ENCODE measurements around the gene CABP4.
"Not testable (repeated sequence)": the region's sequence is repeated elsewhere in the genome, so short reads cannot be mapped to it uniquely, and the experiment has no call there.

Gene CABP4

GRCh38 chr11:67456068-67456705, 1.0 kb downstream of the CABP4 start:
- no peak for TF ChIP-seq CTCF (IDR thresholded peaks at IDR 0.05; ENCODE audit: extremely low read depth, missing control alignments)
- no peak for DNase-seq (ENCODE audit: low spot score)

GRCh38 chr11:67457453-67457852, 2.3 kb downstream of the CABP4 start:
- DNase-seq (ENCODE audit: low spot score), result no peak
- TF ChIP-seq CTCF (IDR thresholded peaks at IDR 0.05; ENCODE audit: extremely low read depth, missing control alignments), result no peak

DNA sequence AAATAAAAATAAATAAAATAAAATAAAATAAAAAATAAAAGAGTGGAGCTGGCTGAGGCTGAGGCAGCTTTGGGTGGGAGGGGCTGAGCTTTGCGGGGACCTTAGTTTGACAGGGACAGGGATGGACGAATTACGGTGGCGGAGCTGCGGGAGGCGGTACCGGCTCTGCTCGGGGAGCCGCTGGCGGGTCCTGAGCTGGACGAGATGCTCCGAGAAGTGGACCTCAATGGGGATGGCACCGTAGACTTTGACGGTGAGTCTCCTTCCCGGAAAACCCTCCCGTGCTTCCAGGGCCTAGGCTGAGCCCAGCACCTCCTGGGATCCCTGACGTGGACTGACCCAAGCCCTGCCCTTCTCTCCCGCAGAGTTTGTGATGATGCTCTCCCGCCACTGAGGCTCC, 3.1 kb downstream of the CABP4 start:
- no peak for TF ChIP-seq CTCF (IDR thresholded peaks at IDR 0.05; ENCODE audit: extremely low read depth, missing control alignments)
- DNase-seq (ENCODE audit: low spot score), result no peak

- TF ChIP-seq CTCF (IDR thresholded peaks at IDR 0.05; ENCODE audit: extremely low read depth, missing control alignments), result no peak
- no peak for DNase-seq (ENCODE audit: low spot score)
Observed at GRCh38 chr11:67463186-67463585, 8.0 kb downstream of the CABP4 start.

- no peak for TF ChIP-seq CTCF (IDR thresholded peaks at IDR 0.05; ENCODE audit: extremely low read depth, missing control alignments)
- DNase-seq (ENCODE audit: low spot score), result no peak
Observed at GRCh38 chr11:67463680-67464410, 8.7 kb downstream of the CABP4 start.

DNA sequence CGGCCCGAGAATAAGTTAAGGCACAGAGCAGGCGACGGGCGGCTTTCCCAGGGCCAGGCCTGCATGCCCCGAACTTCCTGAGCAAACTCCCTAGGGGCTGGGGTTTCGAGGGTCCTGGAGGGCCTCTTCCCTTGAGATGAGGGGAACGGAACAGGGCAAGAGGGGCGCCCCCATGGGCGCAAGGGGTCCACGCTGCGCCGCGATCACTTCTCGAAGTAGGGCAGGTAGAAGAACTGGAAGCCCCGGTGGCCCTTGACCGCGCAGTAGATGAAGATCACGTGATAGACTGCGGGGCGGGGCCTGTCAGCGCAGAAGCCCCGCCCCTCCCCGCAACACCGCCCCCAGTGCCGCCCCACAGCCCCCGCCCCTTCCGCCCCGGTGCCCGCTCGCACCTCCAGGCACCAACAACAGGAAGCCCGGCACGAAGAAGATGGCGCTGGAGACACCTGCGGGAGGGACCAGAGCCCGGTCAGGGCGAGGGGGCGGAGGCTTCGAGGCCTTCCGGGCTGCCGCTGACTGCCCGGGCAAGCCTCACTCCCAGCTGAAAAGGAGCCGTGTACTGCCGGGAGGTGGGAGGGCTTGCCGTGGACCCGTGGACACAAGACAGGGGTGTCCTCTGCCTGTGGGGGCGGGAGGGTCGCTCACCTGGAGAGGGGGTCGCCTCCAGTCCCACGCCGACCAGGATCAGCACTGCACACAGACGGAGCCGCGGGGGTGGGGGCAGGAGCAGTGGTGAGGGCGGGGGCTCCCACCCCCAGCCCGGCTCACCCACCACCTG, 9.4 kb downstream of the CABP4 start:
- peak; percentile 96 for DNase-seq (ENCODE audit: low spot score)
- TF ChIP-seq CTCF (IDR thresholded peaks at IDR 0.05; ENCODE audit: extremely low read depth, missing control alignments), result no peak

- no peak for TF ChIP-seq CTCF (IDR thresholded peaks at IDR 0.05; ENCODE audit: extremely low read depth, missing control alignments)
- DNase-seq (ENCODE audit: low spot score), result no peak
Observed at GRCh38 chr11:67465189-67465510, 10.0 kb downstream of the CABP4 start.

GRCh38 chr11:67465530-67465929, 10.4 kb downstream of the CABP4 start:
- not testable (repeated sequence) for DNase-seq (ENCODE audit: low spot score)

All from GM20000 (cell line).